Endothelial cell of hepatic sinusoid (primary cell): Measurements from ENCODE around the gene CFD.
"Not testable (repeated sequence)": the region's sequence is repeated elsewhere in the genome, so short reads cannot be mapped to it uniquely, and the experiment has no call there.

Source experiments
- in situ Hi-C: cut with HindIII; loops from 2 replicates; pipeline ENCODE4 v1.10.0; 2017; ENCODE audit warnings: low sequenced_read_pairs

The CFD gene

GRCh38 chr19:887599-887998 is 28.1 kb downstream of the CFD start:
- in situ Hi-C loops, result no loop called here

DNA sequence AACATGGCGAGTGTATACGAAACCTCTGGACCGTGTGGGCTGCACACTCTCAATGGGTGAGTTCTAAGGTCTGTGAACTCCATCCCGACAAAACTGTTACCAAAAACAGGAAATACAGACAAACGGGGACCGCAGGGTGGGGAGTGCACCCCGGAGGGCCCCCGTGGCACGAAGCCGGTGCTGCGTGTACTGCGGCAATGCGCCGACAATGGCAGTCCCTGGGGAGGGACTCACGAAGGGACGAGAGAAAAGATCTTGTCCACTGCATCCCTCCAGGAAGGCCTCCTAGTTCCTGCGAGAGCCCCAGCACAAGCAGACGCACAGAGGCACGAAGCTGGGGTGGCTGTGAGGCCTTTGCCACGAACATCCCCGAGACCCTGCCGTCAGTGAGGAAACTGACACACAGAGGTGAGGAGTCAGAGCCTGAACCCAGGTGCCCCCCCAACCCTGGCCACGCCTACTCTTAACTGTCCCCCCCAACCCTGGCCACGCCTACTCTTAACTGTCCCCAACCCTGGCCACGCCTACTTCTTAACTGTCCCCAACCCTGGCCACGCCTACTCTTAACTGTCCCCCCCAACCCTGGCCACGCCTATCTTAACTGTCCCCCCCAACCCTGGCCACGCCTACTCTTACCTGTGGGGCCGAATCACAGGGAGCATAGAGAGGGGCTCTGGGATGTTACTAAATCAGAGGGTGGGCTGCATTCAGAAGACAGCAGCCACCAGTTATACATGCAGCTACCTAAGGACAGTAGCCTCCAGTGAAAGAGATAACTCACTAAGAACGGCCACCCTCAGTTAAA is 29.3 kb downstream of the CFD start:
- in situ Hi-C loops, result no loop called here

DNA sequence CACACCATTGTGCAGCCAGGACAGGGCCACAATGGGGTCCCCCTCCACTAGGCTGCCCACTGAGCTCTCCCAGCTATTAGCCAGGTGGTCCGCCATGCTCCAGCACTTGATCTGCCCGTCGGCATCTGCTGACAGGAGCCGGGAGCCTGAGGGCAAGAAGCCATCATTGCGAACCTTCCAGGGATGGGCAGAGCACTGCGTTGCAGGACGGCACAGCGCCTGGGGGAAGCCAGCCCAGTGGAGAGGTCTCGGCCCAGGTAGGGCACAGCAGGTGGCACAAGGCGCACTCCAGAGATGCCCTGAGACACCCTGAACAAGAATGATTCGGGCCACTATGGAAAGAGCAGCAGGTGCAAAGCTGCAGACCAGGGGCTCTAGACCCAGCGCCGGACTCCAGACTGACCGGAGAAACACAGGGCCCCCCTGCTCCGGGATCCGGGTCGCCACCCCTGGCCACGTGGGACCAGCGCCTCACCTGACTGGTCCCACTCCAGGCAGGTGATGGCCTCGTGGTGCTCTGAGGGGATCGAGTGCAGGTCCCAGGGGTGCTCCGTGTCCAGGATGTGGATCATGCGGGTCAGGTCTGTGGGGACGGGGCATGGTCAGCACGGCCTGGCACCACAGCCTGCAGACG is 30.3 kb downstream of the CFD start:
- in situ Hi-C loops, result no loop called here

- in situ Hi-C loops, result no loop called here
These were observed 31.4 kb downstream of the CFD start for GRCh38 chr19:890831-891230.

DNA sequence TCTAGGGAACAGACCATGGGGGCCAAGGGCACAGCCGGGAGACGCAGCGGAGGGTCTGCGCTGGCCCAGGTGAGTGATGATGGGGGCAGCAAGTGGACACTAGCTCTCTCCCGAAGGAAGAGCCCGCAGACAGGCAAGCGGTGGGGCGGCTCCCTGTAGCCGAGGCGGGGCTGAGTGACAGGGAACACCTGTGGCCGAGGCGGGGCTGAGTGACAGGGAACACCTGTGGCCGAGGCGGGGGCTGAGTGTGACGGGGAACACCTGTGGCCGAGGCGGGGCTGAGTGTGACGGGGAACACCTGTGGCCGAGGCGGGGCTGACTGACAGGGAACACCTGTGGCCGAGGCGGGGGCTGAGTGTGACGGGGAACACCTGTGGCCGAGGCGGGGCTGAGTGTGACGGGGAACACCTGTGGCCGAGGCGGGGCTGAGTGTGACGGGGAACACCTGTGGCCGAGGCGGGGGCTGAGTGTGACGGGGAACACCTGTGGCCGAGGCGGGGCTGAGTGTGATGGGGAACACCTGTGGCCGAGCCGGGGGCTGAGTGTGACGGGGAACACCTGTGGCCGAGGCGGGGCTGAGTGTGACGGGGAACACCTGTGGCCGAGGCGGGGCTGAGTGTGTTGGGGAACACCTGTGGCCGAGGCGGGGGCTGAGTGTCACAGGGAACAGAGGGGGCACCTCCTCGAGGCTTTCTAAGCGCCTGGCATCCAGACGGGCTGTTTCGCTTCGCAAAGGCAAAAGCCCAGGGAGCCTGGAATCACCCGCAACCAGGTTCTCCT is 32.1 kb downstream of the CFD start:
- in situ Hi-C loops, result not testable (repeated sequence)

DNA sequence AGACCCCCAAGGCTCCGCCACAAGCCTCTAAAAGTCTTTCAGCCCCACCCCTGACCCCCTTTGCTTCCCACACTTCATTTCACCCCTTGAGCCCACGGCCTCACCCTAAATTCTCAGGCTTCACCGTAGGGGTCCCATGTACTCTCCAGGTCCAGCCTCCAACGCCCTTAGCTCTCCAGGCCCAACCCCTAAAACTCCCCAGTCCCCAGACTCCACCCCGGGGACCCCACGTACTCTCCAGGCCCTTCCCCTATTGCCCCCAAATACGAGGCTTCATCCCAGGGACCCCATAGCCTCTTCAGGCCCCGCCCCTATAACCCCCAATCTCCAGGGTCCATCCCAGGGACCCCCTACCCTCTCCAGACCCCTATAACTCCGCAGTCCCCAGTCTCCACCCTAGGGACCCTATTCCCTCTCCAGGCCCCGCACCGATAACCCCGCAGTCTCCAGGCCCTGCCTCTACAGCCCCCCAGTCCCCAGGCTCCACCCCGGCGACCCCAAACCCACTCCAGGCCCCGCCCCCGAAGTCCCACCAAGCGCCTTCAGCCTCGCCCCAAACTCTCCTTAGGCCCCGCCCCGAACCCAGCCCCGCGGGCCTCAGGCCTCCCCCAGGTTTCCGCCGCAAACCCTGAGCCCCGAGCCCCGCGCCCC is 32.9 kb downstream of the CFD start:
- in situ Hi-C loops, result no loop called here

DNA sequence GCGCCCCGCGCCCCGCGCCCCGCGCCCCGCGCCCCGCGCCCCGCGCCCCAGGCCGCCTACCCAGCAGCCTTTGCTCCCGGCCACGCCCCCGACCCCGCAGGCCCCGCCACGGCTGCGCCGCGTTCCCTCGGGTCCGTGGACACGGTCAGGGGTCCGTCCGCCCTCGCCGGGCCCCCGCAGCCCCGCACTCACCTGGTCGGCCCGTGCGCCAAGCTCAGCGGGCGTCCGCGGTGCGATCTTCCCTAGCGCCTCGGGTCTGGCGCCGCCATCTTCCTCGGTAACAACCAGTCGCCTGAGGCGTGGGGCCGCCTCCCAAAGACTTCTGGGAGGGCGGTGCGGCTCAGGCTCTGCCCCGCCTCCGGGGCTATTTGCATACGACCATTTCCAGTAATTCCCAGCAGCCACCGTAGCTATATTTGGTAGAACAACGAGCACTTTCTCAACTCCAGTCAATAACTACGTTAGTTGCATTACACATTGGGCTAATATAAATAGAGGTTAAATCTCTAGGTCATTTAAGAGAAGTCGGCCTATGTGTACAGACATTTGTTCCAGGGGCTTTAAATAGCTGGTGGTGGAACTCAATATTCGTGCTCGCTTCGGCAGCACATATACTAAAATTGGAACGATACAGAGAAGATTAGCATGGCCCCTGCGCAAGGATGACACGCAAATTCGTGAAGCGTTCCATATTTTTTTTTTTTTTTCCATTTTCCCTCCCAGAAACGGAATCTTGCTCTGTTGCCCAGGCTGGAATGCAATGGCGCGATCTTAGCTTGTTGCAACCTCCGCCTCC is 33.6 kb downstream of the CFD start, which contains the start of the genes MED16 and RNU6-9:
MED16 (minus strand) TSS at position 294 of the 796 bp plus-strand sequence. CDS start 2,056 bp downstream, outside the sequence.
RNU6-9 (plus strand) TSS at position 591 of the 796 bp plus-strand sequence.
- in situ Hi-C loops, result no loop called here

- in situ Hi-C loops, result no loop called here
These were observed 37.0 kb downstream of the CFD start for GRCh38 chr19:896434-896833.

- in situ Hi-C loops, result no loop called here
These were observed 37.5 kb downstream of the CFD start for GRCh38 chr19:896999-897398.

- in situ Hi-C loops, result no loop called here
These were observed 38.1 kb downstream of the CFD start for GRCh38 chr19:897442-898039.

- in situ Hi-C loops, result no loop called here
These were observed 39.2 kb downstream of the CFD start for GRCh38 chr19:898663-899062.

DNA sequence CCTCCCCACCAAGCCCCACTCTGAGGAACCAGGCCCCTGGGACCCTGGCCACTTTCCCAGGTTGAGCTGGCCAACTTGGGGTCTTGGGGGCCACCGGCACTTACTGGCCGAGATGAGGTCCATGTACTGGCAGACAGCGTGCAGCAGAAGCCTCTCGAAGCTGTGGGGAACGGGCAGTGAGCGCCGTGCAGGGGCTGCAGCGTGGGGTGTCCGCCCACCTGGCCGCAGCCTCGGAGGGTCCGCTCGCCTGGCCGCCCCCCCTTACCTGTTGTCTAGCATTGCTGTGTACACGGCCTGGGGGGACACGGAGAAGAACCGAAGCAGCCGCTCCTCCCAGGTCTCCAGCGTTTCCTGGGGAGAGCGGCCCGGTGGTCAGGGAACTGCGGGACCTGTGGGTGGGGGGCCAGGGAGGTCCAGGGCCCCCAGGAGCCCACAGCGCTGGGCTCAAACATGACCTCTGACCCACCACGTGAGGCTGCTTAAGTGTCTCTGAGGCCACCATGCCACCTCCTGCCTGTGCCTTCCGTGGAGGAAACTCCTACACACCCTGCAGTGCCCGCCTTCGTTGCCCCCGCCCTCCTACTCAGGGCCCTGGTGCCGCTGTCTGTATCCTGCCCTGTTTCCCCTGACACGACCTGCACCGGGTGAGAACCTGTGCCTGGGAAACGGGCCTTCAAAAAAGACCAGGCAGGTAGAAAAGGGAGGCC is 40.0 kb downstream of the CFD start:
- in situ Hi-C loops, result no loop called here

- in situ Hi-C loops, result no loop called here
These were observed 40.5 kb downstream of the CFD start for GRCh38 chr19:900043-900301.

GRCh38 chr19:900302-901111 is 41.0 kb downstream of the CFD start:
- in situ Hi-C loops, result no loop called here

- in situ Hi-C loops, result no loop called here
These were observed 42.0 kb downstream of the CFD start for GRCh38 chr19:901216-902092.

DNA sequence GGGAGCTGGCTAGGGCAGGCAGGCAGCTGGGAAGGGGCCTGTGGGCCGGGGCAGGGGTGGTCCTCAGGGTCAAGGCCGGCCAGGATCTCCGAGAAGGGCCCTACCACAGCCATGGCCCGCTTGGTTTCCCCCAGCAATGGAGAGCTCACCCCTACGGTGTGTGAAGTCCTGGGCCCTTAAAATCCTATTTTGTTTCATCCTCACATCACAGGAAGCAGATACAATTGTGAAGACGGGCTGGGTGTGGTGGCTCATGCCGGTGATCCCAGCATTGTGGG is 42.6 kb downstream of the CFD start:
- in situ Hi-C loops, result no loop called here

GRCh38 chr19:902446-903226 is 43.2 kb downstream of the CFD start:
- in situ Hi-C loops, result no loop called here
